Kidney (tissue), 14 donors: ENCODE measurements around the gene TAGLN2. TPM values are rescaled to one million over a fixed set of nuclear protein-coding genes. Genes with fewer than 3 reads are reported as not detected.

Experiments
- DNase-seq, 5 donors: peaks; one replicate each; pipeline ENCODE4 v3.0.0-alpha.2; 2013 to 2020
- FAIRE-seq: peaks from 2 replicates; lab custom pipeline; 2012; peaks lifted over from hg19 to GRCh38; lab: Jason Lieb, UNC
- H3K27ac ChIP-seq, 2 donors: one replicate each; pipeline ENCODE4 v1.7.0; 2013; ENCODE audit warnings: low read depth in 2 of 2, low read length in 2 of 2, inconsistent platforms in 1 of 2
- H3K27me3 ChIP-seq: one replicate; pipeline ENCODE4 v1.7.1; 2013; ENCODE audit warnings: low read length, inconsistent platforms; ENCODE audit not compliant: control insufficient read depth, insufficient read depth
- H3K36me3 ChIP-seq, 3 donors: one replicate each; pipeline versions ENCODE4 v1.7.0 to v1.7.1; 2013; ENCODE audit warnings: low read length in 3 of 3, control low read depth in 1 of 3, inconsistent platforms in 1 of 3; ENCODE audit not compliant: insufficient read depth in 3 of 3, control insufficient read depth in 2 of 3
- H3K4me1 ChIP-seq, 3 donors: one replicate each; pipeline versions ENCODE4 v1.7.0 to v1.7.1; 2013; ENCODE audit warnings: low read length in 3 of 3, inconsistent platforms in 1 of 3, low read depth in 1 of 3; ENCODE audit not compliant: control insufficient read depth in 2 of 3, insufficient read depth in 2 of 3
- H3K4me3 ChIP-seq, 3 donors: one replicate each; pipeline versions ENCODE4 v1.7.0 to v1.8.1; 2013; ENCODE audit warnings: low read length in 3 of 3, control low read depth in 1 of 3, inconsistent platforms in 1 of 3
- H3K9ac ChIP-seq, 3 donors: one replicate each; pipeline versions ENCODE4 v1.7.0 to v1.7.1; 2013; ENCODE audit warnings: low read length in 3 of 3, control low read depth in 1 of 3, inconsistent platforms in 1 of 3
- H3K9me3 ChIP-seq, 3 donors: one replicate each; pipeline versions ENCODE4 v1.7.0 to v1.7.1; 2013; ENCODE audit warnings: low read length in 3 of 3, control low read depth in 1 of 3, inconsistent platforms in 1 of 3; ENCODE audit not compliant: control insufficient read depth in 2 of 3, insufficient read depth in 1 of 3
- CTCF ChIP-seq: IDR thresholded peaks from 3 replicates; pipeline ENCODE4 v1.5.1; 2012; ENCODE audit warnings: mild to moderate bottlenecking, moderate library complexity, borderline replicate concordance; ENCODE audit not compliant: insufficient read depth; ENCODE audit errors: extremely low read depth
- intact Hi-C: fragments of 100-400 bp; cut with DNase I; formaldehyde crosslinking; loops from one replicate; pipeline ENCODE4 v1.11.1; 2022
- microRNA-seq: library from miRNA; unstranded; fragments of <30 nt; microRNA quantifications from one replicate; pipeline ENCODE4 v1.2.0, GENCODE V29; 2020
- polyA plus RNA-seq: library from polyadenylated mRNA; stranded (reverse); fragments of 350-450 nt; fragmentation: Illumina TruSeq; extraction: RNeasy Lipid Tissue Mini Kit (QIAGEN cat#74804); gene quantifications from one replicate; pipeline ENCODE4 v1.2.3, GENCODE V29; 2014; ENCODE audit warnings: low read depth, low replicate concordance; ENCODE audit not compliant: insufficient read depth
- total RNA-seq: library from RNA; stranded (reverse); fragmentation: NEBNext Ultra II Directional; extraction: Animal tissue kit (Norgen Biotek cat#: 25700); gene quantifications from one replicate; pipeline ENCODE4 v1.2.1, GENCODE V29; 2021
- donor health status: control.
- donor health status: control.
- donor health status: control.
- donor health status: control.
- donor health status: control.
- donor health status: DM: yes; HTN: yes; CAD: no.
- donor health status: Normal renal cell carcinoma (clear cell type).

TAGLN2 gene
- total and polyA plus RNA-seq, 2 donors from 2014 or later, result 223 to 358 TPM

- H3K9me3 ChIP-seq, result no peaks in the 10 kb centered on the region
- no peak for DNase-seq
Measured at GRCh38 chr1:159868766-159869165, 56.5 kb downstream of the TAGLN2 start.

More at GRCh38 chr1:159868766-159869165, 56.5 kb downstream of the TAGLN2 start:
- no peak for TF ChIP-seq CTCF
- H3K4me3 ChIP-seq, result no peak overlapping the region
- intact Hi-C loops, result no loop called here
- peaks cover 0 to 9% (median 8%) of the 10 kb centered on the region in 3 donors for H3K4me1 ChIP-seq
- no peak for FAIRE-seq
- H3K9ac ChIP-seq, result no peak overlapping the region
- H3K27me3 ChIP-seq, result no peaks in the 10 kb centered on the region
- no peak overlapping the region for H3K27ac ChIP-seq
- no peaks in the 10 kb centered on the region for H3K36me3 ChIP-seq

Small RNA genes lying within 50 kb of the gene (microRNA-seq; reads per million reads assigned to microRNA genes)
- not detected for gene MIR4259

Other genes with a start within 250 kb of the TAGLN2 start
- gene CRP, start 210.9 kb downstream of the TAGLN2 start, total RNA-seq, result not detected
- gene CRP, start 210.9 kb downstream of the TAGLN2 start, polyA plus RNA-seq, result not detected
- gene DUSP23, start 144.5 kb downstream of the TAGLN2 start, total RNA-seq, result 128 TPM
- gene DUSP23, start 144.5 kb downstream of the TAGLN2 start, polyA plus RNA-seq, result 327 TPM
- 1.4 TPM for gene FCRL6, start 123.1 kb downstream of the TAGLN2 start, total RNA-seq
- gene FCRL6, start 123.1 kb downstream of the TAGLN2 start, polyA plus RNA-seq, result 0.45 TPM
- 12.0 TPM for gene SLAMF8, start 98.6 kb downstream of the TAGLN2 start, total RNA-seq
- 1.8 TPM for gene SLAMF8, start 98.6 kb downstream of the TAGLN2 start, polyA plus RNA-seq
- not detected for gene VSIG8, start 62.9 kb downstream of the TAGLN2 start, total RNA-seq
- 8.1 TPM for gene VSIG8, start 62.9 kb downstream of the TAGLN2 start, polyA plus RNA-seq
- 1.0 TPM for gene CFAP45, start 25.3 kb downstream of the TAGLN2 start, total RNA-seq
- gene CFAP45, start 25.3 kb downstream of the TAGLN2 start, polyA plus RNA-seq, result 14.2 TPM
- gene IGSF9, start 20.1 kb upstream of the TAGLN2 start, total RNA-seq, result 0.88 TPM
- 1.3 TPM for gene IGSF9, start 20.1 kb upstream of the TAGLN2 start, polyA plus RNA-seq
- gene SLAMF9, start 28.7 kb upstream of the TAGLN2 start, total RNA-seq, result not detected
- gene SLAMF9, start 28.7 kb upstream of the TAGLN2 start, polyA plus RNA-seq, result not detected
- gene PIGM, start 106.5 kb upstream of the TAGLN2 start, total RNA-seq, result 8.5 TPM
- gene PIGM, start 106.5 kb upstream of the TAGLN2 start, polyA plus RNA-seq, result 3.3 TPM
- 4.9 TPM for gene KCNJ10, start 144.7 kb upstream of the TAGLN2 start, total RNA-seq
- 57.6 TPM for gene KCNJ10, start 144.7 kb upstream of the TAGLN2 start, polyA plus RNA-seq
- gene KCNJ9, start 156.0 kb upstream of the TAGLN2 start, total RNA-seq, result not detected
- 0.09 TPM for gene KCNJ9, start 156.0 kb upstream of the TAGLN2 start, polyA plus RNA-seq
- gene IGSF8, start 173.1 kb upstream of the TAGLN2 start, total RNA-seq, result 40.9 TPM
- 47.0 TPM for gene IGSF8, start 173.1 kb upstream of the TAGLN2 start, polyA plus RNA-seq
- 4.1 TPM for gene ATP1A2, start 190.3 kb upstream of the TAGLN2 start, total RNA-seq
- 5.5 TPM for gene ATP1A2, start 190.3 kb upstream of the TAGLN2 start, polyA plus RNA-seq
- 0.19 TPM for gene ATP1A4, start 226.1 kb upstream of the TAGLN2 start, total RNA-seq
- not detected for gene ATP1A4, start 226.1 kb upstream of the TAGLN2 start, polyA plus RNA-seq